Adrenal gland (tissue), 12 donors: ENCODE data around the gene MEGF11. TPM values are rescaled to one million over a fixed set of nuclear protein-coding genes. Genes with fewer than 3 reads are reported as not detected.

Experiments
- DNase-seq, 7 donors: peaks; one replicate each; pipeline ENCODE4 v3.0.0-alpha.2; 2019 to 2020
- H3K27ac ChIP-seq, 5 donors: fragments of 200-600 bp; sonication (generic) in 4 of 5; 1 replicate in 3 of 5; 2 replicates in 2 of 5; pipeline versions ENCODE4 v1.5.1 to v1.8.0; 2016 to 2020; ENCODE audit warnings: mild to moderate bottlenecking in 1 of 5
- H3K27me3 ChIP-seq: fragments of 200-600 bp; 2 replicates; pipeline ENCODE4 v1.8.0; 2021
- H3K36me3 ChIP-seq, 2 donors: fragments of 200-600 bp; replicated peaks in 1 of 2; 1 replicate in 1 of 2; 2 replicates in 1 of 2; pipeline versions ENCODE4 v1.5.1 to v1.8.0; 2018 to 2022
- H3K4me1 ChIP-seq, 2 donors: fragments of 200-600 bp; replicated peaks in 1 of 2; 1 replicate in 1 of 2; 2 replicates in 1 of 2; pipeline versions ENCODE4 v1.5.1 to v1.8.0; 2018 to 2021
- H3K4me3 ChIP-seq, 4 donors: fragments of 200-600 bp; sonication (generic) in 3 of 4; one replicate each; pipeline ENCODE4 v1.5.1; 2016 to 2018
- H3K9me3 ChIP-seq, 3 donors: fragments of 200-600 bp; sonication (generic) in 1 of 3; replicated peaks in 1 of 3; 1 replicate in 2 of 3; 2 replicates in 1 of 3; pipeline versions ENCODE4 v1.5.1 to v1.8.0; 2016 to 2021
- CTCF ChIP-seq, 6 experiments: fragments of 450-650 bp in 4 of 6; fragments of 200-600 bp in 2 of 6; sonication (generic) in 1 of 6; IDR thresholded peaks; 1 replicate in 5 of 6; 2 replicates in 1 of 6; pipeline versions ENCODE4 v1.5.1 to v1.8.0; 2016 to 2021; ENCODE audit warnings: antibody characterized with exemption in 6 of 6, mild to moderate bottlenecking in 2 of 6, moderate library complexity in 1 of 6
- POLR2A ChIP-seq, 2 donors: fragments of 450-650 bp; IDR thresholded peaks; one replicate each; pipeline ENCODE4 v1.6.1; 2017; ENCODE audit warnings: antibody characterized with exemption in 2 of 2, mild to moderate bottlenecking in 2 of 2, moderate library complexity in 1 of 2
- WGBS, 4 donors: extraction: QIAGEN DNeasy Blood & Tissue Kit in 2 of 4; methylation state at CpG; one replicate each; pipeline versions ENCODE4 v1.1.5 to v1.1.7; 2013 to 2017; 5-methylcytosine and 5-hydroxymethylcytosine counted together
- intact Hi-C, 2 donors: fragments of 100-400 bp; cut with DNase I; formaldehyde crosslinking; loops; one replicate each; pipeline versions ENCODE4 v1.14.1 to v1.15.0; 2022 to 2023
- polyA plus RNA-seq, 3 donors: library from polyadenylated mRNA; stranded (reverse); fragments of 200-250 nt in 2 of 3; fragments of 350-450 nt in 1 of 3; fragmentation: Illumina TruSeq in 1 of 3; extraction: RNeasy Lipid Tissue Mini Kit (QIAGEN cat#74804) in 1 of 3; gene quantifications; one replicate each; pipeline ENCODE4 v1.2.3, GENCODE V29; 2013 to 2014
- total RNA-seq, 9 donors: library from RNA; depleted of rRNA in 4 of 9; stranded (reverse); fragments of >200 nt in 4 of 9; fragments of 120-200 nt in 1 of 9; fragmentation: NEBNext Ultra II Directional in 1 of 9; extraction: Animal tissue kit (Norgen Biotek cat#: 25700) in 1 of 9; gene quantifications; one replicate each; pipeline versions ENCODE4 v1.1.0 to v1.2.4, GENCODE V29; 2013 to 2023
- donor health status: healthy with polysubstance abuse.
- donor health status: Bipolar disorder and iron deficiency.
- donor health status: DM: yes; HTN: yes; CAD: no.
- donor health status: DM: no; HTN: no; CAD: no.
- donor health status: DM: no; HTN: no; CAD: no.
- donor health status: DM: yes; HTN: yes; CAD: no.

Gene MEGF11
- total and polyA plus RNA-seq, 12 donors = 0.04 to 0.98 (median 0.14) TPM; not detected in 5

DNA sequence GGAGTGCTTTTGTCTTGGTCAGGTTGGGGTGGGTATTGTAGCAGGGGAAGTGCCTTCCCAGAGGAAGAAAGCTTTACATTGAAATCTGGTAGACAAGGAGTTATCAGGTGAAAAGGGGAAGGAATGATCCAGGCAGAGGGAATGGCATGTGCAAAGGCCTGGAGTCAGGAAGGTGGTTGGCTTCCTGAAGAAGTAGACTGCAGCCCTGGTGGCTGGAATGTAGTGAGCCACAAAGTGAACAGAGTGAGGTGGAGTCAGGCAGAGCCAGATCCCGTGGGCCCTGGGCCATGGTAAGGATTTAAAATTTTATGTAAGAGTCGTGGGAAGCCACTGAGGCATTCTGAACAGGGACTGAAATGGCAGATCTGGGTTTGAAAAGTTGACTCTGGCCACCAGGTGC is 326.0 kb downstream of the MEGF11 start:
- intact Hi-C loops = no loop called here
- Histone ChIP-seq H3K9me3 (no peaks in the 10 kb centered on the region), H3K27ac (no peak overlapping the region), H3K27me3 (no peaks in the 10 kb centered on the region), H3K4me3 (no peak overlapping the region), H3K36me3 (no peaks in the 10 kb centered on the region), H3K4me1 (peaks cover 5 to 15% of the 10 kb centered on the region in 2 donors)
- TF ChIP-seq CTCF (IDR thresholded peaks at IDR 0.05) (peak in 1 of 6 experiments; percentile 2), POLR2A (IDR thresholded peaks at IDR 0.05) (no peak)
- no peak for DNase-seq
- WGBS, 4 donors = 81 to 100% (median 83%) methylated on average over 2 of the region's 2 CpGs

GRCh38 chr15:65926899-65927298 is 326.7 kb downstream of the MEGF11 start:
- TF ChIP-seq POLR2A (IDR thresholded peaks at IDR 0.05) = no peak
- no peak for TF ChIP-seq CTCF (IDR thresholded peaks at IDR 0.05)
- intact Hi-C loops = no loop called here
- DNase-seq = no peak
- no peaks in the 10 kb centered on the region for H3K36me3 ChIP-seq
- H3K9me3 ChIP-seq = no peaks in the 10 kb centered on the region
- H3K27ac ChIP-seq = no peak overlapping the region
- H3K27me3 ChIP-seq = no peaks in the 10 kb centered on the region
- H3K4me1 ChIP-seq = peaks cover 5 to 15% of the 10 kb centered on the region in 2 donors
- H3K4me3 ChIP-seq = no peak overlapping the region
- WGBS, 4 donors = 88 to 100% (median 93%) methylated on average over 1 of the region's 1 CpG

GRCh38 chr15:65926459-65926858 is 327.1 kb downstream of the MEGF11 start:
- Histone ChIP-seq H3K27me3 (no peaks in the 10 kb centered on the region), H3K4me3 (no peak overlapping the region), H3K4me1 (peaks cover 5 to 13% of the 10 kb centered on the region in 2 donors), H3K9me3 (no peaks in the 10 kb centered on the region), H3K36me3 (no peaks in the 10 kb centered on the region), H3K27ac (no peak overlapping the region)
- intact Hi-C loops = no loop called here
- 92 to 100% (median 99%) methylated on average over 1 of the region's 1 CpG for whole genome bisulfite sequencing, 4 donors
- TF ChIP-seq POLR2A (IDR thresholded peaks at IDR 0.05) (no peak), CTCF (IDR thresholded peaks at IDR 0.05) (no peak)
- DNase-seq = no peak

- DNase-seq = no peak
- H3K4me1 ChIP-seq = peaks cover 5 to 9% of the 10 kb centered on the region in 2 donors
- no peak overlapping the region for H3K27ac ChIP-seq
- intact Hi-C loops = no loop called here
- WGBS, 4 donors = 55 to 68% (median 57%) methylated on average over 1 of the region's 1 CpG
- H3K36me3 ChIP-seq = no peaks in the 10 kb centered on the region
- H3K27me3 ChIP-seq = no peaks in the 10 kb centered on the region
- TF ChIP-seq POLR2A (IDR thresholded peaks at IDR 0.05) (no peak), CTCF (IDR thresholded peaks at IDR 0.05) (no peak)
- H3K9me3 ChIP-seq = no peaks in the 10 kb centered on the region
- no peak overlapping the region for H3K4me3 ChIP-seq
These were observed 328.2 kb downstream of the MEGF11 start for GRCh38 chr15:65925338-65925737.
